HG03378 (cell line): Measurements from ENCODE around the gene MND1.
"Not testable (repeated sequence)": the region's sequence is repeated elsewhere in the genome, so short reads cannot be mapped to it uniquely, and the experiment has no call there.

Experiments
- ATAC-seq: cut with Tn5 transposase; IDR thresholded peaks from one replicate; pipeline ENCODE4 v1.9.1; 2021; ENCODE audit warnings: mild to moderate bottlenecking, moderate library complexity; ENCODE audit not compliant: unreplicated experiment

The MND1 gene

DNA sequence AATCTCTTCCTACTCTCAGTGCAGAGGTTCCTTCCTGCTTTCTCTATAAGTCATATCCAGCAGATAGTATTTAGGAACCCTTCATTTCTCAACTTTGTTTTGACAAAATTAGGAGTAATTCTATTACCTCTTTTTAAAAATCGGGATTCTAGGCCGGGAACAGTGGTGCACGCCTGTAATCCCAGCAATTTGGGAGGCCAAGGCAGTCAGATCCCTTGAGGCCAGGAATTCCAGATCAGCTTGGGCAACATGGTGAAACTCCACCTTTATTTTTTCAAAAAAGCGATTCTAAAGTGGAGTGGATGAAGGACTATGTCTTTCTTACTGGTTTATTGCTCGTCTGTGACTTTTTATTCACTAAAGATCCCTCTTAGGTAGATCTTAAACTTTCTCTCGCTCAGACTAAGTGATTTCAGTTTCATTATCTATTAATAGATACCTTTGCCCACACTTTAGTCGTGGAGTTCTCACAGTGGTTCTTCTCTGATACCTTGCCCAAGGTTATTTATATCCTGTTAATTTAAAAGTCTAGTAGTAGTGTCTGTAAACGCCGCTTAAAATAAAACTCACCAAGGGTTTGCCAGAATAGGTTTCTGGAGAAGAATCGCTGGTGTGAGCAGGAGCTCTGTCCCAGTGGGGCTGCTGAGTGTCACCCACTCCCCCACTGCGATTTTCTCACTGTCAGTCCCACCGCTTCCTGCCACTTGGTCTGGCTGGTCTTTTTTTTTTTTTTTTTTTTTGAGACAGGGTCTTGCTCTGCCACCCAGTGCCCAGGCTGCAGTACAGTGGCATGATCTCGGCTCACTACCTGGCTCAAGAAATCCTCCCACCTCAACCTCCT lies 94.6 kb downstream of the MND1 start:
- peak; percentile 75 for ATAC-seq

DNA sequence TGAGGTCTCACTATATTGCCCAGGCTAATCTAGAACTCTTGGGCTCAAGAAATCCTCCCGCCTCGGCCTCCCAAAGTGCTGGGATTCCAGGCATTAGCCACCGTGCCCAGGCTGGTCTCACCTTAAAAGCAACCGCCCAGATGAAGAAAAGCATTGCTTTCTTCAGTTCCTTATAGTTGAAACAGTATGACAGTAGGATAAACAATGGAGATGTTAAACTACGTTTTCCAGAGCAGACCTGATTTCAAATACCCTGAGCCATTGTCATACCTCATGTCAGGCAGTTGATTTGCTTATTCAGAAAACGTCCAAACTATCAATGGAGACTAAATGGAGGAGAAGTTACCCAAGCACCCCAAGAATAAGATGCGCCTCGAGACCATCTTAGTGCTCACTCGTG lies 95.3 kb downstream of the MND1 start:
- ATAC-seq = peak; percentile 4

DNA sequence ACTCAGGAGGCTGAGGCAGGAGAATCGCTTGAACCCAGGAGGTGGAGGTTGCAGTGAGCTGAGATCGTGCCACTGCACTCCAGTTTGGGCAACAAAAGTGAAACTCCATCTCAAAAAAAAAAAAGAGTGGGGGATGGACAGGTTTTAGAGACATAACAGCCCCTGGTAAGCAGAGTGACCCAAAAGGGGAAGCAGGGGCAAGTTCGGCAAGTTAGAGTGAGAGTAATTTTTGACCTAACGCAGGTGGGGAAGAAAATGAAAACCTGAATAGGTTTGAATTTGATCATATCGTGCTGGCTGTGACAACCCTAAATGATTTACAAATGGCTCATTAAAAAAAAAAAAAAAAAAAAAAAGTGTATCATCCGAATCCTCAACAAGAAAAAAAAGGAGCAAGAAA lies 96.0 kb downstream of the MND1 start:
- no peak for ATAC-seq

DNA sequence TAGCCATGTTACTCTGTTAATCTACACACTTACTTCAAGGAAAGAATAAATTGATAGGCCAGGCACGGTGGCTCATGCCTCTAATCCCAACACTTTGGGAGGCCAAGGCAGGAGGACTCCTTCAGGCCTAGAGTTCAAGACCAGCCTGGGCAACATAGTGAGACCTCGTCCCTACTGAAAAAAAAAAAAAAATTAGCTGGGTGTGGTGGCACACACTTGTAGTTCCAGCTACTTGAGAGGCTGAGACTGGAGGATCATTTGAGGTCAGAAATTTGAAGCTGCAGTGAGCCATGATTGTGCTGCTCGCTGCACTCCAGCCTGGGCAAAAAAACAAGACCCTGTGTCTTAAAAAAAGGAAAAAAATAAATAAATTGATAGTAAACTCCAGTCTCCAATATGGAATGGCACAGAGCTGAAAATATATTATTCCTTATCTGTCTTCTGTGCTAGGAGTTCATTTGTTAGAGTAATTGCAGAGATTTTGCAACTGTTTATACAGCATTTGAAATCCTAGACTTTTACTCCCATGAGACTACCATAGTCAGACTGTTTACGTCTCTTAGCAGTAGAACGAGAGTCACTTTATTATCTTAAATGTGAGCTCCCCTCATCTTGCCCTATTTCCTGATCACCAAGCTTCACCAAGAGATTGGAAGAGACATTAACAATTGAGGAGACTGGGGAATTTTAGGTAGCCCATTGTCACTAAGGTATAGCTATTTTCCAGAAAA lies 102.9 kb downstream of the MND1 start:
- ATAC-seq = no peak

DNA sequence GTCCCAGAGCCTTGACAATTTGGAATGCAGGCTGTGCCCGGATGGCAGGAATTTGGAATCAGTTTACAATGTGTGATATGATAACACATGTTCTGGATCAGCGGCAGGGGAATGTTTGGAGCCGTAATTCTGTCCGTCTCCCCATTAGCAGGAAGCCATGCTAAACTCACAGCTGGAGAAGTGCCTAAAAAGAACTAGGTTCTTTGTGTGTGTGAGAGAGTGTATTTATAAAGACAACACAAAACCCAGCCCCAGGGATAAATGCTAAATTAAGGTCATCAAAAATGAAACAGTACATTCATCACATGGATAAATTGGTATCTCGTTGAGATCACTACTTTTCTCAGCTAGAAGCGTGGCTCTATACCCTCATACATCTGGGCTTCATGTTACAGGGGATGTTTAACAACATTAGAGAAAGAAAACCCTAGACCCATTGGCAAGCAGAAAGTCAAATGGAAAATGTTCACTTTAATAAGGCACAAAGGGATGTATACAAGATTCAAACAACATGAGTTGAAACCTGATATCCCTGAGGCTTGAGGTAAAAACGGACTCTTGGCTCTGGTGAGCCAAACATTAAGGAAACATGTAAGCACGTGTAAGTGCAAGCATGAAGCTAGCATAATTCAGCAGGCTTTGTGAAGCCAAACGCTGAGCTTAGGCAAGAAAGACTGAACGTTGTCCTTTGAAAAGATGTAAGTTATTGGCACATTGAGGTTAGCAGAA lies 103.7 kb downstream of the MND1 start:
- ATAC-seq = no peak

DNA sequence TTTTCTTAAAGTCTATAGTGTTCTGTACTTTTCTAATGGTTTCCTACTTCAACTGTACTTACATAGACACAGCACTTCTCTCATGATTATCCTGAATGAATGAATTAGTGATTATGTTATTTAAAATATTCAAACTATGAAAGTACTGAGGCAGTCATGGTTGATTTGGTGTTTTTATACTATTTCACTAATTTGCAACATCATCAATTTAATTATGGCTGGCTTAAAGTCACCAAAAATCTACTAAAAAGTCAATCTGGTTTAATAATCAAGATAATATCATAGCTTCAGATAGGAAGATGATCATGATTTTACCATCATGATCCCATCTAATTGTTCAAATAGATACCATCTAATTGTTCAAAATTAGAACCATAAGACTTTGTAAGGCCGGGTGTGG lies 104.8 kb downstream of the MND1 start:
- ATAC-seq = no peak

DNA sequence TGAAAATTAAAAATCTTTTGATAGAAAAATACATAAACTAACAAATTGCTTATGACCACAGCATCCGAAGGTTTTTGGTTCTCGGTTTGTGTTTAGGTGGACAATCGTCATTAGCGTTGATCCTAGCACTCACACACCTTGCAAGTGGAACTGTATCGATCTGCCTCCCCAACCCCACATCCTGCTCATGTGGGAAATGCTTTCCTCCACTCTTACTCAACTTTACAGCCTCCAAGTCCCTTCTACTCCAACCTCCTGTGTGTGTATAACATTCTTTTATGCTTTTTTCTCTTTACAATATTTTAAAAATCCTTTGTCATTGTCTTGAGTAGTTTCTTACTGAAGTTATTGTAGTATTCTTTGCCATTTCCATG lies 106.0 kb downstream of the MND1 start:
- ATAC-seq = peak; percentile 46

DNA sequence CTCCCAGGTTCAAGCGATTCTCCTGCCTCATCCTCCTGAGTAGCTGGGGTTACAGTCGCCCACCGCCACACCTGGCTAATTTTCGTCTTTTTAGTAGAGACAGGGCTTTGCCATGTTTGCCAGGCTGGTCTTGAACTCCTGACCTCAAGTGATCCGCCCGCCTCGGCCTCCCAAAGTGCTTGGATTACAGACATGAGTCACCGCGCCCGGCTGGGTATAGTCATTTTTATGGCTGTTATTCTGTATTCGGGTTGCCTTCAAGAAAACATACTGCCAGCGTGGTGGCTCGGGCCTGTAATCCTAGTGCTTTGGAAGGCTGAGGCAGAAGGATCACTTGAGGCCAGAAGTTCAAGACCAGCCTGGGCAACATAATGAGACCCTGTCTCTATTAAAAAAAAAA lies 106.7 kb downstream of the MND1 start:
- not testable (repeated sequence) for ATAC-seq

DNA sequence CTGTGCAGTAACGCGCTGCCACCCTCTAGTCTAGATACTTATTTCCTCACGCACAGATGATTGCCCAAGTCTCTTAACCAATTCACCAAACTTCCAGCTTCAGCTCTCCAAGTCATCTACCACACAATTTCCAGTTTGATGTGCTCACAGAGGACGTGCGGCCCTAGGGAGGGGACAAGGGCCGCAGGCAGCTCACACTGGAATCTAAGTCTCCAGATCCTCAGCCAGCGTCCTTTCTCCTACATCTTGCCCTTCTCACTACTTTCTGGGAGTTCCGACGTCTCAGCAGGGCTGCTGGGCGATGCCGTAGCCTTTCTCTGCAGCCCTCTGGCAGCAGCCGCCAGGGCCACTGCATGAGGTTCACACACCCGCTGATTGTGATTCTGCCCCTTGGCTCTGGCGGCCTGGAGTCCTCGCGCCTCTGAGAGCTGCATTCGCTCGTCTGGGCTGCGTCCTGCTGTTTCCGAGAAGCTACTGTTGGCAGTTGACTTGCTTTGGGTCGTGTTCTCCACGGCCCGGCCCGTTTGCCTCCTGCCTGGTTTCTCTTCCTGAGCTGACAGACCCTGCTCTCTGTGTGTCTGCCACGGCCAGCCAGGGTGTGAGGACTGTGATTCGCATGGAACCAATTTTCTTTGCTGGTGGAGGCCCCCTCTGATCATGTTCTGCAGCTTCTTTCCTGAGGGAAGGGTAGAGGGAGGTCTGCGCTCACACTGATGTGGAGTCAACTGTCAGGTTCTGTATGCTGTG lies 107.6 kb downstream of the MND1 start:
- no peak for ATAC-seq

DNA sequence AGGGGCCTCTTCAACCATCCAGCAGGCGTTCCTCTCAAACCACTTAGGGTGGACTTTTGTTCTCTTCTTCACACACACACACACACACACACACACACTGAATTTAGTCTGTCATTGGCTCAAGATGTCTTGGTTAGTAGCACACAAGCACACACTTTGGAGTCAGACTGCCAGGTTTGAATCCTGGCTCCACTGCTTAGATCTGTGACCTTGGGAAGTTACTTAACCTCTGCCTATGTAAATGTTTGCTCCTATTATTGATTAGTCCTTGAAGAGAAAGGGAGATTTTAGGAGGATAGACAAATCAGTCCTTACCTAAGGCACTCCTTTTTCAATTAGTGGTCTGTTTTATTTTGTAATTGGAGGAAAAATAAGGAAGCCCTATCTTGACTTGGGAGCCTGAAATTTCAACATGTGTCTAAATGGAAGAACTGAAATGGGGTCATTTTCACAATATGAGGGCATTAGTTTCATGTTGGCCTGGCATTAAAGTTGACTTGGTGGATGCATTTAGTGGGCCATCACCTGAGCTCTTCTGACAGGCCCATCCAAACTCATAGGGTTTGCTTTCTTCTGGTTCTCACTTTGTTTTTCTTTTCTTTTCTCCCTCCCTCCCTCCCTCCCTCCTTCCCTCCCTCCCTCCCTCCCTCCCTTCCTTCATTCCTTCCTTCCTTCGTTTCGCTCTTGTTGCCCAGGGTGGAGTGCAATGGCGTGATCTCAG lies 108.3 kb downstream of the MND1 start:
- no peak for ATAC-seq

DNA sequence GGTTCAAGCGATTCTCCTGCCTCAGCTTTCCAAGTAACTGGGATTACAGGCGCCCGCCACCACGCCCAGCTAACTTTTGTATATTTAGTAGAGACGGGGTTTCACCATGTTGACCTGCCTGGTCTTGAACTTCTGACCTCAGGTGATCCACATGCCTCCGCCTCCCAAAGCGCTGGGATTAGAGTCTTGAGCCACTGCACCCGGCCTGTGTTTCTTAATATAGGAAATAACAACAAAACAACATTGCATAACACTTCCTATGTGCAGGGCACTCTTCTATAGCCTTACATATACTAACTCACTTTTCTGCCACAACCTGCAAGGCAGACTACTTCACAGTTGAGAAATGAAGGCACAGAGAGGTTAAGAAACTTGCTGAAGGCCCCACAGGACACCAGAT lies 108.9 kb downstream of the MND1 start:
- no peak for ATAC-seq

DNA sequence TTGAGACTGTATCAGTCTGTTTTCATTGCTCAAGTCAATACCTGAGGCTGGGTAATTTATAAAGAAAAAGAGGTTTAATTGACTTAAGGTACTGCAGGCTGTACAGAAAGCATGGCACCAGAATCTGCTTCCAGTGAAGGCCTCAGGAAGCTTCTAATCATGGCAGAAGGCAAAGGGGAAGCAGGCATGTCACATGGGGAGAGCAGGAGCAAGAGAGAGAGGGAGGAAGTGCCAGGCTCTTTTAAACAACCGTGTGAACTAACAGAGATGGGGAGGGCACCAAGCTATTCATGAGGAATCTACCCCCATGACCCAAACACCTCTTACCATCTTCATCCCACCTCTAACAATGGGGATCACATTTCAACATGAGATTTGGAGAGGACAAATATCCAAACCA lies 114.5 kb downstream of the MND1 start:
- no peak for ATAC-seq

DNA sequence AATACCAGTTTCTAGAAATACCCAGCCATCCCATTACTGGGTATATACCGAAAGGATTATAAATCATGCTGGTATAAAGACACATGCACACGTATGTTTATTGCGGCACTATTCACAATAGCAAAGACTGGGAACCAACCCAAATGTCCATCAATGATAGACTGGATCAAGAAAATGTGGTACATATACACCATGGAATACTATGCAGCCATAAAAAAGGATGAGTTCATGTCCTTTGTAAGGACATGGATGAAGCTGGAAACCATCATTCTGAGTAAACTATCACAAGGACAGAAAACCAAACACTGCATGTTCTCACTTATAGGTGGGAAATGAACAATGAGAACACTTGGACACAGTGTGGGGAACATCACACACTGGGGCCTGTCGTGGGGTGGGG lies 117.1 kb downstream of the MND1 start:
- not testable (repeated sequence) for ATAC-seq

DNA sequence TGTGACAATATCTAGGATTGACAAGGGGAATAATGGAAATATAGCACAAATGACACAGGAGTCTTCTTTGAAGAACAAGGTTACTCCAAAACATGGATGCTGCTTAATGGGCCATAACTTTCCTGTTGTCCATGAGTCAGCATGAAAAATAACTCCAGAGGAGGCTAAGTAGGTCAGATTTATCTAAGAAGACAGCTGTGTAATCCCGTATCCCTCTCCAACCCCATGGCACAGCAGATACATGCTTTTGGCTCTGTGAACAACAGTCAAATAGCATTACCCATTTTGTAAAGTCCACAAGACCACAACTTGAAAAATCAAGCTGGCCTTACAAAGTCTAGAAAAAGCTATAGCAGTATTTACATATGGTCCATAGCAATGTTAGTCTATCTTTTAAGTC lies 119.6 kb downstream of the MND1 start:
- ATAC-seq = no peak
